ENCODE data around the gene MYOF. TPM values are rescaled to one million over a fixed set of nuclear protein-coding genes. Genes with fewer than 3 reads are reported as not detected.

The MYOF gene
- total and polyA plus RNA-seq, 12 donors, result 4.1 to 119 (median 49.6) TPM

DNA sequence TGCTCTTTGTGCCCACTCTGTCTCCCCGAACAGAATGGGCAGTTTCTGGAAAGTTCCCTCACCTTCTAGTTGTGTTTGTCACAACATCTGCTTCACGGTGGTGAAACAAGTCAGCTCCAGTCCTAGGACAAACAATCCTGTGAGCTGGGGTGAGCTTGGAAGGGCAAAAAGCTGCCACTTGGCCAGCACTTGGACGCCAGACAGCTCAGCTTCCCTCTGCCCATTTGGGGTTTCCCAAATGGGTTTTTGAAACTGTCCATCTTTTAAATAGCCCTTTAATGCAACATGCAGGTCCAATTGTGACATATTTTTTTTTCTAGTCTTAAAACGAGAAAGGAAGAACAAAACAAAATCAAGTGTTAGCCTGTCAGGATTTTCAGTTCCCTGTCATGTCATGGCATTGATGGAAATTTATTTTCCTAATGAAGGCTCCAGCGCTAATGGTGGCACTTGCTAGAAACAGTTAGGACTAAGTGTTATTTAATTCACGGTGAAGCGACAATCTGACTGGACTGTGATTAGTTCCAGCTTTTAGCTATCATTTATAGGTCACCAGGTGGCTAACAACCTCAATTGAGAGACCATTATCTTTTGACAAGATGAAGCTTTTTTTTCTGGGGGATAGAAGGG, 181.7 kb downstream of the MYOF start:
- Histone ChIP-seq H3K9me3 (replicated peaks in 1 of 3) (no peaks in the 10 kb centered on the region), H3K27ac (no peak overlapping the region), H3K4me3 (no peak overlapping the region), H3K4me1 (replicated peaks in 1 of 2) (no peaks in the 10 kb centered on the region), H3K27me3 (no peaks in the 10 kb centered on the region), H3K36me3 (replicated peaks in 1 of 2) (no peaks in the 10 kb centered on the region)
- no peak for TF ChIP-seq POLR2A (IDR thresholded peaks at IDR 0.05)
- TF ChIP-seq, protein P1, sequence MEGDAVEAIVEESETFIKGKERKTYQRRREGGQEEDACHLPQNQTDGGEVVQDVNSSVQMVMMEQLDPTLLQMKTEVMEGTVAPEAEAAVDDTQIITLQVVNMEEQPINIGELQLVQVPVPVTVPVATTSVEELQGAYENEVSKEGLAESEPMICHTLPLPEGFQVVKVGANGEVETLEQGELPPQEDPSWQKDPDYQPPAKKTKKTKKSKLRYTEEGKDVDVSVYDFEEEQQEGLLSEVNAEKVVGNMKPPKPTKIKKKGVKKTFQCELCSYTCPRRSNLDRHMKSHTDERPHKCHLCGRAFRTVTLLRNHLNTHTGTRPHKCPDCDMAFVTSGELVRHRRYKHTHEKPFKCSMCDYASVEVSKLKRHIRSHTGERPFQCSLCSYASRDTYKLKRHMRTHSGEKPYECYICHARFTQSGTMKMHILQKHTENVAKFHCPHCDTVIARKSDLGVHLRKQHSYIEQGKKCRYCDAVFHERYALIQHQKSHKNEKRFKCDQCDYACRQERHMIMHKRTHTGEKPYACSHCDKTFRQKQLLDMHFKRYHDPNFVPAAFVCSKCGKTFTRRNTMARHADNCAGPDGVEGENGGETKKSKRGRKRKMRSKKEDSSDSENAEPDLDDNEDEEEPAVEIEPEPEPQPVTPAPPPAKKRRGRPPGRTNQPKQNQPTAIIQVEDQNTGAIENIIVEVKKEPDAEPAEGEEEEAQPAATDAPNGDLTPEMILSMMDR (IDR thresholded peaks at IDR 0.05), result no peak
- 71 to 77% (median 72%) methylated on average over 7 of the region's 7 CpGs for WGBS, 4 donors
- DNase-seq, result no peak
- intact Hi-C loops (cut with DNase I), result no loop called here

DNA sequence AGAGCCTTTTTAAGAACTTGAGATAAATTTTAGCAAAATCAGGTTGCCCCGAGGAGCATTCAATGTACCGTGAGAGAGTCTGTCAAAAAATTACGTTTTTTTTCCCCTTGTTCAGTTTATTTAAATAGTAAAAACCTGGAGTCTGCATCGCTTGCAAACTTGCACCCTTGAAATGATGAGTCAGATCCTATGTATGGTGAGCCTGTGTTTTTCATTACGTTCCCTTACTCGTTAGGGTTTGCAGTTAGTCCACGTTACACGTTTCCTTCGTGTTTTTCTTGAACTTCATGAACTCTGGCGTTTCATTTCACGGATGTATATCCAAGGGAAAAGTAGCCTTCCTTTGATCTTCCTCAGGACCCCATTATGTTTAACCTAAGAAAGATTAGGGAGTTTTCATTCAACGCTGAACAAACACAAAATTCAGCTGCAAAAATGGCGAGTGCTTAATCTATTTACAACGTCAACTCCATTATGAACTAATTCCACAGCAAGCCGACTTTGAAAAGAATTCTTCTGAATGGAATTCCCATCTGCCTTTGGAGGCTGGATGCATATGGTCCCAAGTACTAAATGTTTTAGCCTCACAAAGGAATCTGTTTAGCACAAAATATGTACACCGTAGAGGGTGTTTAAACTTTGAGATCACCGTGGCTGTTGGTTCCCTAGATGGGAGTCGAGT, 182.4 kb downstream of the MYOF start:
- H3K4me3 ChIP-seq, result no peak overlapping the region
- DNase-seq, result no peak
- no peaks in the 10 kb centered on the region for H3K9me3 ChIP-seq (replicated peaks in 1 of 3)
- 69 to 73% (median 71%) methylated on average over 18 of the region's 18 CpGs for whole genome bisulfite sequencing, 4 donors
- TF ChIP-seq POLR2A (IDR thresholded peaks at IDR 0.05), result no peak
- TF ChIP-seq, protein P1 (IDR thresholded peaks at IDR 0.05), result no peak
- no peak overlapping the region for H3K27ac ChIP-seq
- intact Hi-C loops (cut with DNase I), result no loop called here
- H3K4me1 ChIP-seq (replicated peaks in 1 of 2), result no peaks in the 10 kb centered on the region
- no peaks in the 10 kb centered on the region for H3K36me3 ChIP-seq (replicated peaks in 1 of 2)
- no peaks in the 10 kb centered on the region for H3K27me3 ChIP-seq

DNA sequence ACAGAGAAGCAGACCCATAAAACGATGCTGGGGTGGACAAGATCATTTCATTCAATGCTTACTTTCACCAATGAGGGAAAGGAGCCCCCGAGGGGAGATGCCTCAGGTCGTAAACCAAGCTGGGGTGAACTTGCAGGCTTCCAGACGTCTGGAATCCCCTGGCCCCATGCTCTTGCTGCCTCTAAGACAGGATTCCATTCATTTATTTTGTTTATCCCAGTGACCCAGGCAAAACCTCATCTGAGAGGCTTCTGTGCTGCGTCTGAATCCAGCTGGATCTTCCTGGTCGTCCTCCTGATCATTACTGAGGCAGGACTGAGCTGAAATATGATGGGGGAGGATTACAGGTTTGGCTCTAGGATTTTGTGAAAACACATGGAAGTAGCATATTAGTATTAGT, 182.9 kb downstream of the MYOF start:
- Histone ChIP-seq H3K4me3 (no peak overlapping the region), H3K4me1 (replicated peaks in 1 of 2) (no peaks in the 10 kb centered on the region), H3K27me3 (no peaks in the 10 kb centered on the region), H3K36me3 (replicated peaks in 1 of 2) (no peaks in the 10 kb centered on the region), H3K9me3 (replicated peaks in 1 of 3) (no peaks in the 10 kb centered on the region), H3K27ac (no peak overlapping the region)
- TF ChIP-seq POLR2A (IDR thresholded peaks at IDR 0.05), result no peak
- TF ChIP-seq, protein P1 (IDR thresholded peaks at IDR 0.05), result no peak
- 53 to 65% (median 62%) methylated on average over 6 of the region's 6 CpGs for WGBS, 4 donors
- DNase-seq, result no peak
- intact Hi-C loops (cut with DNase I), result no loop called here

DNA sequence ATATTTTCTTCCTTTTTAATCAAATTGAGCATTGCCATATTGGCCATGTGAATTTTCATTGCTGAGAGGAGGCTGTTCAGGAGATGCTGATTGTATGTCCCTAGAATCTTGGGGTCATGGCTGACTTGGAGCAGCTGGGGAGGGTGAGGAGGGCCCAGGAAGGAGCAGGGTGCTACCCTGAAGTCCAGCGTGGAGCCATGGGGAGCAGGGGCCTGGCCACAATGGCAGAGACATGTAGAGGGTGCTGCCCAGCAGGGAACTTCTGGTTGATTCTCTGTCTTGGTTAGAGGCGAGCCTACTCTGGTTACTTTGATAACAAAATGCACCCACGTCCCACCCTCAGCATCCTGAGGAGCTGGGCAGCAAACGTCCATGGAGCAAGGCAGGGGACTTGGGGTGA, 186.0 kb downstream of the MYOF start:
- Histone ChIP-seq H3K27ac (no peak overlapping the region), H3K4me1 (replicated peaks in 1 of 2) (no peaks in the 10 kb centered on the region), H3K27me3 (no peaks in the 10 kb centered on the region), H3K4me3 (no peak overlapping the region), H3K36me3 (replicated peaks in 1 of 2) (no peaks in the 10 kb centered on the region), H3K9me3 (replicated peaks in 1 of 3) (no peaks in the 10 kb centered on the region)
- WGBS, 4 donors, result 76 to 85% (median 81%) methylated on average over 4 of the region's 4 CpGs
- DNase-seq, result no peak
- no peak for TF ChIP-seq POLR2A (IDR thresholded peaks at IDR 0.05)
- TF ChIP-seq, protein P1 (IDR thresholded peaks at IDR 0.05), result no peak
- intact Hi-C loops (cut with DNase I), result no loop called here
